Fibroblast of the aortic adventitia (primary cell): ENCODE results near the gene TMEM63C. TPM values are rescaled to one million over a fixed set of nuclear protein-coding genes. Genes with fewer than 3 reads are reported as not detected.

ENCODE experiments used
- DNase-seq: peaks from one replicate; pipeline ENCODE4 v3.0.0-alpha.2; 2010; ENCODE audit warnings: low read depth
- H3K4me3 ChIP-seq: 2 replicates; pipeline ENCODE4 v1.5.1; 2011; ENCODE audit warnings: low read depth, mild to moderate bottlenecking, control low read depth, low read length, moderate library complexity
- CTCF ChIP-seq: IDR thresholded peaks from 2 replicates; pipeline ENCODE4 v1.5.1; 2011; ENCODE audit warnings: mild to moderate bottlenecking, low read length, control low read depth, inconsistent platforms; ENCODE audit not compliant: insufficient read depth
- total RNA-seq: library from RNA; depleted of rRNA; stranded (reverse); fragments of >200 nt; gene quantifications from 2 replicates; pipeline ENCODE4 v1.2.3, GENCODE V29; 2012; ENCODE audit warnings: low replicate concordance

TMEM63C gene
- total RNA-seq, 1 donor = not detected

DNA sequence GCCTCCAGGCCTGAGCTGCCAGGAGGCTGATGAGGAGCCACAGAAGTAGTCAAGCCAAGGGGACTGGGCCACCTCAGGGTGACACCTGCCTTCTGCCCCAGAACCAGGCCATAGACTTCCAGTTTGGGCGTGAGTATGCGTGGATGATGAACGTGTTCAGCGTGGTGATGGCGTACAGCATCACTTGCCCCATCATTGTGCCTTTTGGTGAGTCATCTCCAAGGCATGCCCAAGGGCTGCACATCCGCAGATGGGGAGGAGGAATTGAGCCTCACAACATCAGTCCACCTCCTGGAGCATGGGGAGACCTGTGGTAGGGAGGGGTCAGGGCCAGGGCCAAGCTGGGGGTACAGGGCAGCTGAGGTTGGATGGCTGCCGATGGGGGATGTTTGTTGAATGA is 67.1 kb downstream of the TMEM63C start:
- DNase-seq = no peak
- no peak for TF ChIP-seq CTCF
- H3K4me3 ChIP-seq = no peak overlapping the region

GRCh38 chr14:77249286-77249685 is 67.7 kb downstream of the TMEM63C start:
- H3K4me3 ChIP-seq = no peak overlapping the region
- no peak for TF ChIP-seq CTCF
- DNase-seq = no peak

DNA sequence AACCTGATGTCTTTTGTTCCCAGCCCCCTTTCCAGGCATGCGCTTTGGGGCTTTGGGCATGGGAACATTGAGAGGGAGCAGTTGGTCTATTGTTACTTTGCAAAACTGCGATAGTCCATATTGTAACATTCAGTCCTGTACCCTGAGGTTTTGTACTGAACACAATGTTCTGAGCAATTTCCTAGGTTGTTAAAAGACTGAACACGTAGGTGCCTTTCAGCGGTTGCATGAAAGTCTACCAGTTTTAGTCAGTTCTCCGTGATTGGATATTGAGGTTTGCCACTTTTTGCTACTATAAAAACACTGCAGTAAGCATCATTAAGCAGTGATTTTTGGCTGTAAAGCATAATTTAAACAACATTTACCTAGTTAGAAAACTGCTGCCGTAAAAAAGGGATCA is 69.3 kb downstream of the TMEM63C start:
- no peak for TF ChIP-seq CTCF
- no peak for DNase-seq
- H3K4me3 ChIP-seq = no peak overlapping the region

DNA sequence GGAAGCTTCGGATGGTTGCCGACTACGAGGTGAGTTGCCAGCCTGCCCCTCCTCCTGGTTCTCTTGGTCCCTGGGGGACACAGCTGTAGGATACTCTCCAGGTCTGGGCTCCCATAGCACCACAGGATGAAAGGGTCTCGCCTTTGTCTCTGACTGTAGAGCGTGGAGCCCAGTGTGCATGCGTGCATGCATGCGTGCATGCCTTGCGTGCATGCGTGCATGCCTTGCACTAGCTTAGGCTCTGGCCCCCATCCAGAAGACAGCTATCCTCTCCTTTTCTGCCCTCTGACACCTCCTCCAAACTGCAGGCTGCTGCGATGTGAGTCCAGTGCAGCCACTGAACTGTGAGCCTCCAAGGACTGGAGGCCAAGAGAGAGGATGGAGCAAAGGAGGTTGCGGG is 70.3 kb downstream of the TMEM63C start:
- H3K4me3 ChIP-seq = no peak overlapping the region
- DNase-seq = no peak
- TF ChIP-seq CTCF = no peak

DNA sequence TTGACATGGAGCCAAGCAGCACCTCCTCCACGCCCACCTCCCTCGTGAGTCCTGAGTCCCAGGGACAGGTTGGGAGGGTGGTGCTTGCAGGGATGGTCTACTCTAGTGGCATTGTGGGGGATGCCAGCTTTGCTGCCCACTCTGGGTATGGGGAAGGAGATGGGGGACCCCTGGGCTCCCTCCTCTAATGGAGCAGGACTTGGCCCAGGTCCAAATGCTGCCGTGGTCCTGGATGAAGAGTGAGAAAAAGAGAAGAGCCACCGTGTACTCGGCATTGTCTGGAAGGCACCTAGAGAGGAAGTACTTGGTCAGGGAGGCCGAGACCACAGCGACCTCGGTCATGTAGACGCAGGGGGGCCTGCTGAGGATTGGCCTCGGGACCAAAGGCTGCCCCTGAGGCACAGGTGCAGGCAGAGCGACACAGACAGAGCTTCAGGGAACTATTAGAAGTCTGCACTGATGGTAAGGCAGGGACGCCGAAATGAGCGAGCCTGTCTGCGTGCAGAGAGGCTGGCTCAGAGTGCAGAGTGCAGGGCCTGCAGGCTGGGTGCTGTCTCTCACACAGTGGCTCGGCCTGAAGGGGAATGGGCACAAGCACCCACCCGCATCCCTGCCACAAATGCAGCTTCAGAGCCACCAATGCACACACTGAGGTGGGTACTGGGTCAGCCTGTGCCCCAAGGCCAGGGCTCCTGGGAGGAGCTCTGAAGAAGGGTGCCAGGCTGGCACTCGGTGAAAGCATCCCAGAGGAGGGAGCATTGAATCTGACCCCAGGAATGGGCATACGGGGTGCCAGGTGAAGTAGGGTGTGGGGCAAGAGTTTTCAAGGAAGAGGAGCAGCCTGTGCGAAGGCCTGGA is 72.0 kb downstream of the TMEM63C start:
- no peak for DNase-seq
- TF ChIP-seq CTCF = no peak
- no peak overlapping the region for H3K4me3 ChIP-seq

DNA sequence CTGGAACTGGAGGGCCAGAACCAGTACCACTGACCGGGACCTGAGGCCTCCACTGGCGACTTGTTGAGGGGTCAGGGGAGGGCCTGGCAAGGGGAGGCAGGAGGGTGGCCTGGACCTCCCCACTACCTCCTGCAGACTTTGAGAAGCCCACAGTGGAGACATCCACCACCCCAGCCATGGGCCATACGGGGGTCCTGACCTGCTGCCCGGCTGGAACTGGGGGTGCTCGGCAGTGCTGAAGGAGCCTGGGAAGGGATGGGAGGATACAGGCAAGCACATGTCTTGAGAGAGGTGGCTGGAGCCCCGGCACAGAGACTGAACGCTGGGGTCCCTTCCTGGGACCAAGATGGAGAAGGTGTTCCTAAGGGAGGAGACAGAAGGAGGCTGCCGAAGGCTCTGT is 75.1 kb downstream of the TMEM63C start:
- no peak overlapping the region for H3K4me3 ChIP-seq
- no peak for TF ChIP-seq CTCF
- DNase-seq = no peak

- TF ChIP-seq CTCF = no peak
- DNase-seq = no peak
- no peak overlapping the region for H3K4me3 ChIP-seq
Measured at GRCh38 chr14:77257700-77258099, 76.1 kb downstream of the TMEM63C start.
